Type B pancreatic cell (in vitro differentiated cells): ENCODE data around the gene OR7A5. TPM values are rescaled to one million over a fixed set of nuclear protein-coding genes. Genes with fewer than 3 reads are reported as not detected.
A peak's percentile ranks its signal among the peaks of the same experiment; 100 is the strongest.

ENCODE experiments used
- DNase-seq: peaks from one replicate; pipeline ENCODE4 v3.0.0; 2021; ENCODE audit warnings: mixed read lengths; ENCODE audit not compliant: unreplicated experiment; ENCODE audit errors: extremely low spot score
- H3K27ac Mint-ChIP-seq: 2 replicates; pipeline ENCODE4 v1.8.0; 2021; ENCODE audit warnings: mild to moderate bottlenecking, mixed read lengths
- H3K27me3 Mint-ChIP-seq: 2 replicates; pipeline ENCODE4 v1.8.0; 2021; ENCODE audit warnings: mixed read lengths
- H3K36me3 Mint-ChIP-seq: 2 replicates; pipeline ENCODE4 v1.8.0; 2021; ENCODE audit warnings: mixed read lengths
- H3K4me1 Mint-ChIP-seq: one replicate; pipeline ENCODE4 v1.8.0; 2021; ENCODE audit warnings: mixed read lengths; ENCODE audit not compliant: unreplicated experiment
- H3K4me3 Mint-ChIP-seq: 2 replicates; pipeline ENCODE4 v1.8.0; 2021; ENCODE audit warnings: mild to moderate bottlenecking, mixed read lengths
- H3K9me3 Mint-ChIP-seq: 2 replicates; pipeline ENCODE4 v1.8.0; 2021; ENCODE audit warnings: mixed read lengths
- CTCF ChIP-seq: fragments of 200-600 bp; sonication (generic); conservative IDR thresholded peaks from 2 replicates; pipeline ENCODE4 v1.5.0; 2021; ENCODE audit warnings: antibody characterized with exemption, mild to moderate bottlenecking
- long read RNA-seq: library from polyadenylated mRNA; unstranded; transcript quantifications from one replicate; pipeline ENCODE4 v2.0.0, GENCODE V29; 2020
- total RNA-seq: library from RNA; stranded (reverse); gene quantifications from 2 replicates; pipeline ENCODE4 v1.2.1, GENCODE V29; 2021; ENCODE audit warnings: low replicate concordance

OR7A5 gene
- total RNA-seq: not detected in 2 replicates
- long read RNA-seq: 0 reads

- H3K4me1 Mint-ChIP-seq: no peaks in the 10 kb centered on the region
- H3K27ac Mint-ChIP-seq: no peak within 1 kb of the TSS
- peak within 1 kb of the TSS; percentile 19 for H3K4me3 Mint-ChIP-seq
- H3K36me3 Mint-ChIP-seq: no peaks in the 10 kb centered on the region
- no peak for TF ChIP-seq CTCF
- no peaks in the 10 kb centered on the region for H3K27me3 Mint-ChIP-seq
- no peaks in the 10 kb centered on the region for H3K9me3 Mint-ChIP-seq
- no peak for DNase-seq
These were observed at the start of gene OR7A5, which contains the start of gene OR7C1 for GRCh38 chr19:14835011-14835410. Gene OR7A5, minus strand, starts transcription at chr19:14835185. Its CDS starts 6,944 bp downstream, at chr19:14828241. Gene OR7C1, minus strand, starts transcription at chr19:14835185. Its CDS starts 35,049 bp downstream, at chr19:14800136.

- Mint-ChIP-seq H3K4me1 (no peaks in the 10 kb centered on the region), H3K4me3 (no peak overlapping the region), H3K9me3 (peaks cover 5% of the 10 kb centered on the region), H3K27me3 (no peaks in the 10 kb centered on the region), H3K27ac (no peak overlapping the region), H3K36me3 (no peaks in the 10 kb centered on the region)
- peak; percentile 65 for TF ChIP-seq CTCF
- DNase-seq: no peak
These were observed 36.7 kb upstream of the OR7A5 start for GRCh38 chr19:14871619-14872230.

GRCh38 chr19:14868497-14868896 is 33.5 kb upstream of the OR7A5 start:
- Mint-ChIP-seq H3K27me3 (no peaks in the 10 kb centered on the region), H3K4me3 (no peak overlapping the region), H3K9me3 (peaks cover 5% of the 10 kb centered on the region), H3K36me3 (no peaks in the 10 kb centered on the region), H3K4me1 (no peaks in the 10 kb centered on the region), H3K27ac (no peak overlapping the region)
- DNase-seq: no peak
- TF ChIP-seq CTCF: no peak

- H3K4me3 Mint-ChIP-seq: no peak within 1 kb of the TSS
- H3K9me3 Mint-ChIP-seq: peaks cover 4% of the 10 kb centered on the region
- no peak for TF ChIP-seq CTCF
These were observed 13.8 kb upstream of the OR7A5 start, which contains the start of gene OR7A10 for GRCh38 chr19:14848822-14849221. Gene OR7A10, minus strand, starts transcription at chr19:14848922. Its CDS starts 7,045 bp downstream, at chr19:14841877.

GRCh38 chr19:14843578-14843977 is 8.6 kb upstream of the OR7A5 start:
- H3K27ac Mint-ChIP-seq: no peak overlapping the region
- no peaks in the 10 kb centered on the region for H3K27me3 Mint-ChIP-seq
- no peaks in the 10 kb centered on the region for H3K36me3 Mint-ChIP-seq

More at GRCh38 chr19:14848822-14849221, 13.8 kb upstream of the OR7A5 start, which contains the start of gene OR7A10:
- Mint-ChIP-seq H3K36me3 (no peaks in the 10 kb centered on the region), H3K4me1 (no peaks in the 10 kb centered on the region), H3K27ac (no peak within 1 kb of the TSS), H3K27me3 (no peaks in the 10 kb centered on the region)
- no peak for DNase-seq

More at GRCh38 chr19:14843578-14843977, 8.6 kb upstream of the OR7A5 start:
- TF ChIP-seq CTCF: no peak
- H3K4me1 Mint-ChIP-seq: no peaks in the 10 kb centered on the region
- DNase-seq: no peak
- H3K4me3 Mint-ChIP-seq: no peak overlapping the region
- H3K9me3 Mint-ChIP-seq: no peaks in the 10 kb centered on the region
